HFFc6 (cell line): ENCODE measurements around the gene DBNL. TPM values are rescaled to one million over a fixed set of nuclear protein-coding genes. Genes with fewer than 3 reads are reported as not detected.
A peak's percentile ranks its signal among the peaks of the same experiment; 100 is the strongest.

ENCODE experiments used
- DNase-seq: peaks from one replicate; pipeline ENCODE4 v3.0.0-alpha.2; 2018
- H3K27ac Mint-ChIP-seq: 2 replicates; pipeline ENCODE4 v1.8.0; 2020; ENCODE audit warnings: mild to moderate bottlenecking, mixed read lengths
- H3K27me3 Mint-ChIP-seq: 2 replicates; pipeline ENCODE4 v1.8.0; 2021; ENCODE audit warnings: mild to moderate bottlenecking, moderate library complexity, mixed read lengths; ENCODE audit not compliant: insufficient read depth
- H3K36me3 Mint-ChIP-seq: 2 replicates; pipeline ENCODE4 v1.8.0; 2021; ENCODE audit warnings: low read depth, mixed read lengths
- H3K4me1 Mint-ChIP-seq: 2 replicates; pipeline ENCODE4 v1.8.0; 2020; ENCODE audit warnings: low read depth, mixed read lengths
- H3K4me3 Mint-ChIP-seq: 2 replicates; pipeline ENCODE4 v1.8.0; 2020; ENCODE audit warnings: mild to moderate bottlenecking, moderate library complexity, mixed read lengths
- H3K9me3 Mint-ChIP-seq: 2 replicates; pipeline ENCODE4 v1.8.0; 2020; ENCODE audit warnings: mild to moderate bottlenecking, mixed read lengths
- CTCF ChIP-seq: fragments of 200-600 bp; sonication (generic); IDR thresholded peaks from 2 replicates; pipeline ENCODE4 v1.5.0; 2021; ENCODE audit warnings: antibody characterized with exemption, mild to moderate bottlenecking
- total RNA-seq, 6 experiments: library from RNA; stranded (reverse); fragmentation: NEBNext Ultra II Directional; extraction: Animal tissue kit (Norgen Biotek cat#: 25700); gene quantifications; 2 replicates in 1 of 6; 3 replicates in 5 of 6; pipeline ENCODE4 v1.2.3, GENCODE V29; 2021

DBNL gene
- total RNA-seq, 6 experiments from 2014 or later: 146 to 167 (median 153) TPM

- no peak for DNase-seq
- Mint-ChIP-seq H3K27me3 (peaks cover 8% of the 10 kb centered on the region), H3K36me3 (peaks cover 35% of the 10 kb centered on the region), H3K9me3 (no peaks in the 10 kb centered on the region), H3K27ac (no peak overlapping the region), H3K4me3 (no peak overlapping the region), H3K4me1 (peaks cover 43% of the 10 kb centered on the region)
- TF ChIP-seq CTCF: no peak
These were observed 32.6 kb downstream of the DBNL start for GRCh38 chr7:44077061-44077460.

- H3K27me3 Mint-ChIP-seq: peaks cover 2% of the 10 kb centered on the region; the same call in 1 of the 2 replicates
- H3K4me3 Mint-ChIP-seq: no peak overlapping the region
- peak overlapping the region; percentile 79 for H3K27ac Mint-ChIP-seq
- H3K9me3 Mint-ChIP-seq: no peaks in the 10 kb centered on the region
- DNase-seq: no peak
- H3K4me1 Mint-ChIP-seq: peaks cover 37% of the 10 kb centered on the region
- no peak for TF ChIP-seq CTCF
- peaks cover 33% of the 10 kb centered on the region for H3K36me3 Mint-ChIP-seq
These were observed 33.2 kb downstream of the DBNL start for GRCh38 chr7:44077681-44078091.

GRCh38 chr7:44078521-44078920 is 34.0 kb downstream of the DBNL start:
- Mint-ChIP-seq H3K9me3 (no peaks in the 10 kb centered on the region), H3K4me1 (peaks cover 36% of the 10 kb centered on the region), H3K27me3 (0 out of 2 replicates have a peak, but pooled peaks cover 1% of the 10 kb centered on the region), H3K36me3 (peaks cover 30% of the 10 kb centered on the region), H3K4me3 (no peak overlapping the region), H3K27ac (0 out of 2 replicates have a peak overlapping the region, but pooled peaks have one; percentile 5)
- TF ChIP-seq CTCF: no peak
- DNase-seq: no peak

- Mint-ChIP-seq H3K4me1 (peaks cover 36% of the 10 kb centered on the region), H3K27me3 (0 out of 2 replicates have a peak, but pooled peaks cover 1% of the 10 kb centered on the region), H3K36me3 (peaks cover 26% of the 10 kb centered on the region), H3K4me3 (no peak overlapping the region), H3K27ac (no peak overlapping the region), H3K9me3 (no peaks in the 10 kb centered on the region)
- no peak for TF ChIP-seq CTCF
- no peak for DNase-seq
These were observed 35.0 kb downstream of the DBNL start for GRCh38 chr7:44079331-44080021.

GRCh38 chr7:44080118-44080517 is 35.6 kb downstream of the DBNL start:
- Mint-ChIP-seq H3K4me3 (no peak overlapping the region), H3K27me3 (0 out of 2 replicates have a peak, but pooled peaks cover under 1% of the 10 kb centered on the region), H3K27ac (no peak overlapping the region), H3K9me3 (no peaks in the 10 kb centered on the region), H3K4me1 (peaks cover 38% of the 10 kb centered on the region), H3K36me3 (peaks cover 26% of the 10 kb centered on the region)
- TF ChIP-seq CTCF: no peak
- DNase-seq: no peak
